H9 (cell line): ENCODE data around the gene SLC24A2. TPM values are rescaled to one million over a fixed set of nuclear protein-coding genes. Genes with fewer than 3 reads are reported as not detected.

Source experiments
- DNase-seq: peaks from one replicate; pipeline ENCODE4 v3.0.0-alpha.2; 2017
- H2AFZ ChIP-seq: one replicate; pipeline ENCODE4 v1.6.1; 2013; ENCODE audit warnings: mild to moderate bottlenecking, low read length, control low read depth, moderate library complexity
- H2AK5ac ChIP-seq: 2 replicates; pipeline ENCODE4 v1.6.1; 2013; ENCODE audit warnings: low read length, control low read depth, mixed read lengths; ENCODE audit not compliant: insufficient read length
- H2BK120ac ChIP-seq: one replicate; pipeline ENCODE4 v1.6.1; 2013; ENCODE audit warnings: low read depth, mild to moderate bottlenecking, low read length, control low read depth, inconsistent platforms; ENCODE audit not compliant: poor library complexity, severe bottlenecking
- H2BK12ac ChIP-seq: 2 replicates; pipeline ENCODE4 v1.6.1; 2013; ENCODE audit warnings: low read length, control low read depth, mixed read lengths, low read depth; ENCODE audit not compliant: insufficient read length
- H2BK15ac ChIP-seq: 2 replicates; pipeline ENCODE4 v1.6.1; 2013; ENCODE audit warnings: low read depth, low read length, control low read depth
- H2BK20ac ChIP-seq: one replicate; pipeline ENCODE4 v1.6.1; 2013; ENCODE audit warnings: low read depth, mild to moderate bottlenecking, low read length, control low read depth, inconsistent platforms; ENCODE audit not compliant: poor library complexity, severe bottlenecking
- H2BK5ac ChIP-seq: 2 replicates; pipeline ENCODE4 v1.6.1; 2013; ENCODE audit warnings: low read length, control low read depth, mixed read lengths; ENCODE audit not compliant: insufficient read length
- H3K14ac ChIP-seq: 2 replicates; pipeline ENCODE4 v1.6.1; 2013; ENCODE audit warnings: low read length, control low read depth; ENCODE audit not compliant: insufficient read depth
- H3K18ac ChIP-seq: 2 replicates; pipeline ENCODE4 v1.6.1; 2013; ENCODE audit warnings: low read depth, mild to moderate bottlenecking, mixed read lengths, low read length, control low read depth; ENCODE audit not compliant: insufficient read length
- H3K23ac ChIP-seq: 2 replicates; pipeline ENCODE4 v1.6.1; 2013; ENCODE audit warnings: low read length, control low read depth, mixed read lengths, low read depth; ENCODE audit not compliant: insufficient read length
- H3K23me2 ChIP-seq: 2 replicates; pipeline ENCODE4 v1.6.1; 2013; ENCODE audit warnings: low read depth, mild to moderate bottlenecking, mixed read lengths, low read length, control low read depth; ENCODE audit not compliant: insufficient read length, poor library complexity, severe bottlenecking
- H3K27ac ChIP-seq: 2 replicates; pipeline ENCODE4 v1.5.1; 2013; ENCODE audit warnings: low read length, control low read depth, mixed read lengths, low read depth; ENCODE audit not compliant: insufficient read length
- H3K27me3 ChIP-seq: 2 replicates; pipeline ENCODE4 v1.6.1; 2013; ENCODE audit warnings: low read length, control low read depth, inconsistent platforms; ENCODE audit not compliant: insufficient read depth
- H3K4ac ChIP-seq: 2 replicates; pipeline ENCODE4 v1.6.1; 2013; ENCODE audit warnings: low read depth, mild to moderate bottlenecking, control low read depth, inconsistent platforms, low read length, moderate library complexity
- H3K4me1 ChIP-seq: 2 replicates; pipeline ENCODE4 v1.6.1; 2013; ENCODE audit warnings: low read length, control low read depth, inconsistent platforms; ENCODE audit not compliant: insufficient read depth
- H3K4me2 ChIP-seq: 2 replicates; pipeline ENCODE4 v1.6.1; 2013; ENCODE audit warnings: low read length, control low read depth, mixed read lengths; ENCODE audit not compliant: insufficient read length, insufficient read depth
- H3K56ac ChIP-seq: 2 replicates; pipeline ENCODE4 v1.6.1; 2013; ENCODE audit warnings: low read depth, mild to moderate bottlenecking, mixed read lengths, low read length, control low read depth; ENCODE audit not compliant: insufficient read length
- H3K79me1 ChIP-seq: 2 replicates; pipeline ENCODE4 v1.6.1; 2013; ENCODE audit warnings: low read depth, mild to moderate bottlenecking, moderate library complexity, low read length, control low read depth, inconsistent platforms; ENCODE audit not compliant: insufficient read depth, poor library complexity, severe bottlenecking
- H3K79me2 ChIP-seq: 2 replicates; pipeline ENCODE4 v1.6.1; 2013; ENCODE audit warnings: low read length, control low read depth, inconsistent platforms; ENCODE audit not compliant: insufficient read depth
- H3K9ac ChIP-seq: 2 replicates; pipeline ENCODE4 v1.6.1; 2013; ENCODE audit warnings: low read length, control low read depth, mixed read lengths; ENCODE audit not compliant: insufficient read length; ENCODE audit errors: extremely low read depth
- H3K9me3 ChIP-seq: one replicate; pipeline ENCODE4 v1.6.1; 2013; ENCODE audit warnings: low read depth, low read length, inconsistent platforms; ENCODE audit not compliant: control insufficient read depth
- H3T11ph ChIP-seq: one replicate; pipeline ENCODE4 v1.6.1; 2013; ENCODE audit warnings: mild to moderate bottlenecking, low read length, control low read depth, inconsistent platforms
- H4K20me1 ChIP-seq: one replicate; pipeline ENCODE4 v1.6.1; 2013; ENCODE audit not compliant: control insufficient read depth, insufficient read length, insufficient read depth
- H4K5ac ChIP-seq: 2 replicates; pipeline ENCODE4 v1.6.1; 2013; ENCODE audit warnings: low read depth, mild to moderate bottlenecking, mixed read lengths, low read length, control low read depth; ENCODE audit not compliant: insufficient read length
- H4K8ac ChIP-seq: replicated peaks from 2 replicates; pipeline ENCODE4 v1.6.1; 2013; ENCODE audit warnings: low read length, control low read depth, mixed read lengths, low read depth; ENCODE audit not compliant: insufficient read length
- H4K91ac ChIP-seq: 2 replicates; pipeline ENCODE4 v1.6.1; 2013; ENCODE audit warnings: low read depth, mild to moderate bottlenecking, moderate library complexity, mixed read lengths, low read length, control low read depth; ENCODE audit not compliant: insufficient read length
- H3K27ac Mint-ChIP-seq, 3 experiments: 2 replicates in 2 of 3; 3 replicates in 1 of 3; pipeline ENCODE4 v1.8.0; 2020 to 2021; ENCODE audit warnings: mixed read lengths in 3 of 3, mild to moderate bottlenecking in 1 of 3, moderate library complexity in 1 of 3
- H3K27me3 Mint-ChIP-seq: 2 replicates; pipeline ENCODE4 v1.8.0; 2021; ENCODE audit warnings: low read depth, mild to moderate bottlenecking, moderate library complexity, mixed read lengths
- H3K36me3 Mint-ChIP-seq, 3 experiments: 2 replicates in 2 of 3; 3 replicates in 1 of 3; pipeline ENCODE4 v1.8.0; 2020 to 2021; ENCODE audit warnings: low read depth in 3 of 3, mixed read lengths in 3 of 3; ENCODE audit not compliant: insufficient read depth in 1 of 3
- H3K4me1 Mint-ChIP-seq, 2 experiments: 2 replicates each; pipeline ENCODE4 v1.8.0; 2020; ENCODE audit warnings: mixed read lengths in 2 of 2
- H3K4me3 Mint-ChIP-seq, 2 experiments: 2 replicates in 1 of 2; 3 replicates in 1 of 2; pipeline ENCODE4 v1.8.0; 2020 to 2021; ENCODE audit warnings: mild to moderate bottlenecking in 2 of 2, mixed read lengths in 2 of 2, moderate library complexity in 1 of 2
- H3K9me3 Mint-ChIP-seq, 2 experiments: 2 replicates in 1 of 2; 3 replicates in 1 of 2; pipeline ENCODE4 v1.8.0; 2020; ENCODE audit warnings: mild to moderate bottlenecking in 2 of 2, mixed read lengths in 2 of 2, moderate library complexity in 1 of 2
- CTCF ChIP-seq: fragments of 200-600 bp; sonication (generic); conservative IDR thresholded peaks from 3 replicates; pipeline ENCODE4 v1.8.0; 2021; ENCODE audit warnings: antibody characterized with exemption, mild to moderate bottlenecking
- WGBS: extraction: QIAGEN DNeasy Blood & Tissue Kit; methylation state at CpG from one replicate; pipeline ENCODE4 v1.1.7; 2013; ENCODE audit warnings: missing lambda C conversion rate, low lambda C conversion rate, mixed read lengths; ENCODE audit not compliant: insufficient read length; ENCODE audit errors: extremely low coverage; 5-methylcytosine and 5-hydroxymethylcytosine counted together
- total RNA-seq: library from RNA; stranded (reverse); gene quantifications from 2 replicates; pipeline ENCODE4 v1.2.1, GENCODE V29; 2021

The SLC24A2 gene
- total RNA-seq, 1 experiment from 2014 or later, result 6.2 TPM

DNA sequence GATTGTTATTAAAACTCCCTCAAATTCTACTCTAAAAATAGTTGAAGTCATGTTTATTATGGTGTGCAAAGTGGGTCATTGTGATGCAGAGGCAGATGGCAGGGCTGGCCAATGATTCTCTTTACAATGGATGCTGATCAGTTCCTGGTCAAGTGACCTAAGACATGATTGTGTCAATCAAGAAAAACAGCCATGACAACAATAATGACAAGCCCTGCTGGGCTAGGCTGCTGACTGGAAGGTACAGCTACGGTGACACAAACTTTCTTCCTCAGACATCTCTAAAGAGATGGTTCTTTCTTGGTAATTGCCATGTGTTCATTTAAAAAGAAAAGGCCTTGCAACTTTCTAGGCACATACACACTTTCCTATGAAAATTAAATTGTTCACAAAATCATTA lies 3.6 kb downstream of the SLC24A2 start:
- no peak overlapping the region for H3K27ac Mint-ChIP-seq
- peaks cover 13% of the 10 kb centered on the region for H3K27me3 Mint-ChIP-seq
- no peak for DNase-seq
- no peaks in the 10 kb centered on the region; a peak in 1 of 5 replicates for H3K9me3 Mint-ChIP-seq
- Histone ChIP-seq H3K27me3 (peaks cover 2% of the 10 kb centered on the region; the same call in 1 of the 2 replicates), H3K4me1 (peaks cover 5% of the 10 kb centered on the region; the same call in 1 of the 2 replicates), H4K5ac (no peak overlapping the region), H3K9me3 (no peaks in the 10 kb centered on the region), H3K14ac (no peak overlapping the region), H2BK15ac (no peak overlapping the region), H2AFZ (no peak overlapping the region), H3K4me2 (peak overlapping the region; percentile 26), H3K27ac (no peak overlapping the region), H3K23me2 (peaks cover 6% of the 10 kb centered on the region), H3K79me1 (no peaks in the 10 kb centered on the region), H3K4ac (no peak overlapping the region), H4K20me1 (no peaks in the 10 kb centered on the region), H2BK5ac (no peak overlapping the region), H3K23ac (no peak overlapping the region), H2AK5ac (no peak overlapping the region), H2BK12ac (no peak overlapping the region), H3T11ph (no peak overlapping the region), H2BK20ac (no peak overlapping the region), H4K91ac (no peak overlapping the region), H3K18ac (no peak overlapping the region), H2BK120ac (no peak overlapping the region), H3K56ac (no peak overlapping the region), H3K79me2 (no peaks in the 10 kb centered on the region), H4K8ac (no peak overlapping the region), H3K9ac (no peak overlapping the region)
- peaks cover 4 to 12% (median 12%) of the 10 kb centered on the region in 3 experiments; a peak in 5 of 7 replicates for H3K36me3 Mint-ChIP-seq
- TF ChIP-seq CTCF, result no peak
- no peak overlapping the region for H3K4me3 Mint-ChIP-seq
- peaks cover 34 to 43% of the 10 kb centered on the region in 2 experiments for H3K4me1 Mint-ChIP-seq
- WGBS, result no CpG with 5 or more reads among the region's 1 CpG
